Astrocyte (in vitro differentiated cells and primary cell): ENCODE data around the gene TKTL1.

Experiments
- EZH2 ChIP-seq: IDR thresholded peaks from 2 replicates; pipeline ENCODE4 v1.6.1; 2012; ENCODE audit warnings: mild to moderate bottlenecking, low read length, inconsistent platforms; ENCODE audit not compliant: insufficient read depth
- TF ChIP-seq, protein P1 (sequence below): IDR thresholded peaks from 2 replicates; pipeline ENCODE4 v1.5.1; 2011; ENCODE audit warnings: low read depth, mild to moderate bottlenecking, inconsistent platforms, low read length, moderate library complexity; ENCODE audit not compliant: insufficient read depth

DNA sequence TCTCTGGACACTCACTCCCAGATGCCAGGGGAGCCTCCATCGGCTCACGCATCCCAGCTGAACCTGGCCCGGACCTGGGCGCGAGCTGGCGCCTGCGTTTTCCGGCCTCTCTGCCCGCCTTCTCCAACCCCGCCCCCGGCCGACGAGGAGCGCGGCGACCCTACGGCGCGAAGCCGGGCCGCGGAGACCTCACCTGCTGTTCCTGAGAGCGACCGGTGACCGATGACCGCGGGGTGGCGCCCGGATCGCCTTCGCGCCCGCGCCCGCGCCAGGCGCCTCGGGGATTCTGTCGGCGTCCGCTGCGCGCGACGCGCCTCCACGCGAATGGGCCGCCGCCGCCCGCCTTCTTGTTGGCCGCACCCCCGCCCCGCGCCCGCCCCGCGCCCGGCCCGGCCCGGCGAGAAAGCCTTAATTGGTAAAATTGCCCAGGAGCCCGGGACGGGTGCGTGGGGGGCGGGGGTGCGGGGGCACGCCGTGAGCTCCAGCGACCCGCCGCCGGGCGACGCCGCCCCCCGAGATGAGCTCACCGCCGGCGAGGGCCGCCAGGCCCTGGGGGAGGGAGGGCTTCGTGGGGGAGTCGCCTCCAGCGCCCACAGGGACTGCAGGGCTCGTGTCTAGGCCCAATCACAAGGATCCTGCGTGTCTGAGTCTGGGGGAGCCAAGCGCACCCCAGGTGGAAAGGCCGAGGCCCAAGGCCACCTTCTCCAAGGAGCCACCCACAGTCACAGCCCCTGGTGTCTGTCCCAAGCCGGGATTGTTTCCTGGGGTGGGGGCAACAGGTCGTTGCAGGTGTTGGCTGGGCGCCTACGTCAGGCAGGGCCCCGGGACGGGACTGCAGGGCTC, 78.9 kb downstream of the TKTL1 start, which contains the start of gene FLNA:
- TF ChIP-seq, protein P1, sequence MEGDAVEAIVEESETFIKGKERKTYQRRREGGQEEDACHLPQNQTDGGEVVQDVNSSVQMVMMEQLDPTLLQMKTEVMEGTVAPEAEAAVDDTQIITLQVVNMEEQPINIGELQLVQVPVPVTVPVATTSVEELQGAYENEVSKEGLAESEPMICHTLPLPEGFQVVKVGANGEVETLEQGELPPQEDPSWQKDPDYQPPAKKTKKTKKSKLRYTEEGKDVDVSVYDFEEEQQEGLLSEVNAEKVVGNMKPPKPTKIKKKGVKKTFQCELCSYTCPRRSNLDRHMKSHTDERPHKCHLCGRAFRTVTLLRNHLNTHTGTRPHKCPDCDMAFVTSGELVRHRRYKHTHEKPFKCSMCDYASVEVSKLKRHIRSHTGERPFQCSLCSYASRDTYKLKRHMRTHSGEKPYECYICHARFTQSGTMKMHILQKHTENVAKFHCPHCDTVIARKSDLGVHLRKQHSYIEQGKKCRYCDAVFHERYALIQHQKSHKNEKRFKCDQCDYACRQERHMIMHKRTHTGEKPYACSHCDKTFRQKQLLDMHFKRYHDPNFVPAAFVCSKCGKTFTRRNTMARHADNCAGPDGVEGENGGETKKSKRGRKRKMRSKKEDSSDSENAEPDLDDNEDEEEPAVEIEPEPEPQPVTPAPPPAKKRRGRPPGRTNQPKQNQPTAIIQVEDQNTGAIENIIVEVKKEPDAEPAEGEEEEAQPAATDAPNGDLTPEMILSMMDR = no peak
- no peak for TF ChIP-seq EZH2
